CD4-positive, alpha-beta T cell treated with Interleukin-10 for 1 hour (primary cell): ENCODE measurements around the gene LRIG1.

Experiments used
- DNase-seq: peaks from one replicate; pipeline ENCODE4 v3.0.0-alpha.2; 2020

Gene LRIG1

GRCh38 chr3:66415867-66416428 lies 84.9 kb downstream of the LRIG1 start:
- DNase-seq = no peak

- DNase-seq = no peak
These were observed 86.0 kb downstream of the LRIG1 start for GRCh38 chr3:66414846-66415245.

GRCh38 chr3:66413151-66413751 lies 87.6 kb downstream of the LRIG1 start:
- DNase-seq = no peak

- no peak for DNase-seq
These were observed 88.6 kb downstream of the LRIG1 start for GRCh38 chr3:66411961-66412887.

GRCh38 chr3:66411474-66411873 lies 89.3 kb downstream of the LRIG1 start:
- no peak for DNase-seq

GRCh38 chr3:66410976-66411375 lies 89.8 kb downstream of the LRIG1 start:
- no peak for DNase-seq

- no peak for DNase-seq
These were observed 90.8 kb downstream of the LRIG1 start for GRCh38 chr3:66409771-66410754.

- peak; percentile 75 for DNase-seq
These were observed 93.1 kb downstream of the LRIG1 start for GRCh38 chr3:66407611-66408218.

- no peak for DNase-seq
These were observed 93.8 kb downstream of the LRIG1 start for GRCh38 chr3:66406831-66407610.

- DNase-seq = no peak
These were observed 94.7 kb downstream of the LRIG1 start for GRCh38 chr3:66406163-66406562.

- no peak for DNase-seq
These were observed 95.1 kb downstream of the LRIG1 start for GRCh38 chr3:66405701-66406091.

- DNase-seq = no peak
These were observed 95.7 kb downstream of the LRIG1 start for GRCh38 chr3:66404903-66405700.

GRCh38 chr3:66404197-66404596 lies 96.6 kb downstream of the LRIG1 start:
- no peak for DNase-seq

- no peak for DNase-seq
These were observed 97.4 kb downstream of the LRIG1 start for GRCh38 chr3:66403323-66403990.

- DNase-seq = no peak
These were observed 98.1 kb downstream of the LRIG1 start for GRCh38 chr3:66402596-66403290.

GRCh38 chr3:66401675-66402491 lies 98.9 kb downstream of the LRIG1 start:
- no peak for DNase-seq

GRCh38 chr3:66401157-66401550 lies 99.7 kb downstream of the LRIG1 start:
- DNase-seq = no peak

GRCh38 chr3:66400411-66401156 lies 100.2 kb downstream of the LRIG1 start:
- DNase-seq = no peak
